Ovary (tissue), 3 donors: ENCODE results near the gene LIN37.

Source experiments
- CTCF ChIP-seq, 3 donors: fragments of 450-650 bp in 2 of 3; fragments of 200-600 bp in 1 of 3; IDR thresholded peaks; one replicate each; pipeline versions ENCODE4 v1.5.1 to v1.8.0; 2016 to 2022; ENCODE audit warnings: antibody characterized with exemption in 3 of 3, mild to moderate bottlenecking in 1 of 3
- EP300 ChIP-seq: sonication (generic); formaldehyde crosslinking; IDR thresholded peaks from one replicate; pipeline ENCODE4 v1.6.1; 2017; ENCODE audit warnings: antibody characterized with exemption
- POLR2A ChIP-seq: fragments of 450-650 bp; IDR thresholded peaks from one replicate; pipeline ENCODE4 v1.6.1; 2017; ENCODE audit warnings: antibody characterized with exemption, mild to moderate bottlenecking, moderate library complexity
- donor health status: DM: no; HTN: no; CAD: no.

DNA sequence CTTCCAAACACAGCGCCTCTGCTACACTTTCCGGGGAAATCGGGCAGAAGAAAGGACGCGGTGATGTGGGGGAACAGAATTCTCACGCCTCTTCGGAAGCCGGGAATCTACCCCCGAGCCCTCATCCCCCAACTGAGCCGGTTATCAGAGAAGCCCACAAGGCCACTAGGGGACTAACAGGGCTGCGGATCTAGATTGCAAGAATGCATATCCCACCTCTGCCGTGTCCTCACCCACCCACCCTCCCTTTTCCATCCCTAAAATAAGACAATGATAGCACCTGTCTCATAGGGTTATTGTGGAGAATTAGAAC is 7.2 kb upstream of the LIN37 start:
- TF ChIP-seq EP300: no peak
- no peak for TF ChIP-seq CTCF (IDR thresholded peaks at IDR 0.05)
- TF ChIP-seq POLR2A: no peak
